ENCODE measurements around the gene ERAL1.

- TF ChIP-seq, protein P1, sequence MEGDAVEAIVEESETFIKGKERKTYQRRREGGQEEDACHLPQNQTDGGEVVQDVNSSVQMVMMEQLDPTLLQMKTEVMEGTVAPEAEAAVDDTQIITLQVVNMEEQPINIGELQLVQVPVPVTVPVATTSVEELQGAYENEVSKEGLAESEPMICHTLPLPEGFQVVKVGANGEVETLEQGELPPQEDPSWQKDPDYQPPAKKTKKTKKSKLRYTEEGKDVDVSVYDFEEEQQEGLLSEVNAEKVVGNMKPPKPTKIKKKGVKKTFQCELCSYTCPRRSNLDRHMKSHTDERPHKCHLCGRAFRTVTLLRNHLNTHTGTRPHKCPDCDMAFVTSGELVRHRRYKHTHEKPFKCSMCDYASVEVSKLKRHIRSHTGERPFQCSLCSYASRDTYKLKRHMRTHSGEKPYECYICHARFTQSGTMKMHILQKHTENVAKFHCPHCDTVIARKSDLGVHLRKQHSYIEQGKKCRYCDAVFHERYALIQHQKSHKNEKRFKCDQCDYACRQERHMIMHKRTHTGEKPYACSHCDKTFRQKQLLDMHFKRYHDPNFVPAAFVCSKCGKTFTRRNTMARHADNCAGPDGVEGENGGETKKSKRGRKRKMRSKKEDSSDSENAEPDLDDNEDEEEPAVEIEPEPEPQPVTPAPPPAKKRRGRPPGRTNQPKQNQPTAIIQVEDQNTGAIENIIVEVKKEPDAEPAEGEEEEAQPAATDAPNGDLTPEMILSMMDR (IDR thresholded peaks at IDR 0.05; ENCODE audit: low read depth, low read length), result no peak
- no peak for TF ChIP-seq POLR2A (IDR thresholded peaks at IDR 0.05; ENCODE audit: extremely low read depth, insufficient read length)
- no peak for TF ChIP-seq MAX (IDR thresholded peaks at IDR 0.05; ENCODE audit: low read depth, low read length)
Observed at GRCh38 chr17:28878981-28879380, 24.2 kb downstream of the ERAL1 start.

Data from NB4 (cell line).